NCI-H82 (cell line): ENCODE results near the gene SLC38A9.

ENCODE experiments used
- DNase-seq: peaks from one replicate; lab custom pipeline; 2025; lab: John Stamatoyannopoulos, UW

Gene SLC38A9

GRCh38 chr5:55578771-55579170, 133.4 kb downstream of the SLC38A9 start:
- no peak for DNase-seq

- DNase-seq, result no peak
Measured at GRCh38 chr5:55577353-55578060, 134.6 kb downstream of the SLC38A9 start.

- no peak for DNase-seq
Measured at GRCh38 chr5:55576661-55577060, 135.5 kb downstream of the SLC38A9 start.
